NOMO-1 (cell line): ENCODE results near the gene COL1A1.

Source experiments
- DNase-seq, 2 experiments: peaks; one replicate each; lab custom pipeline; 2025; ENCODE audit not compliant: unreplicated experiment in 2 of 2; lab: John Stamatoyannopoulos, UW

Gene COL1A1

GRCh38 chr17:50201276-50201854 is at the start of gene COL1A1:
TSS of gene COL1A1 (minus strand) at chr17:50201631. CDS start at chr17:50201513, 118 bp downstream.
- DNase-seq = no peak

- no peak for DNase-seq
Measured at GRCh38 chr17:50248255-50248654, 46.8 kb upstream of the COL1A1 start.

- DNase-seq = no peak
Measured at GRCh38 chr17:50244771-50245170, 43.3 kb upstream of the COL1A1 start.

GRCh38 chr17:50241431-50241830 is 40.0 kb upstream of the COL1A1 start:
- DNase-seq = no peak

- no peak for DNase-seq
Measured at GRCh38 chr17:50240851-50241250, 39.4 kb upstream of the COL1A1 start.

GRCh38 chr17:50239937-50240336 is 38.5 kb upstream of the COL1A1 start:
- DNase-seq = no peak

- DNase-seq = peak in 1 of 2 experiments; percentile 27
Measured at GRCh38 chr17:50238601-50239280, 37.3 kb upstream of the COL1A1 start.

- no peak for DNase-seq
Measured at GRCh38 chr17:50237901-50238300, 36.5 kb upstream of the COL1A1 start.

- DNase-seq = no peak
Measured at GRCh38 chr17:50234581-50234980, 33.1 kb upstream of the COL1A1 start.

- DNase-seq = no peak
Measured at GRCh38 chr17:50225701-50226240, 24.3 kb upstream of the COL1A1 start.

GRCh38 chr17:50222922-50223321 is 21.5 kb upstream of the COL1A1 start:
- no peak for DNase-seq

- DNase-seq = peak in 1 of 2 experiments; percentile 57
Measured at GRCh38 chr17:50221864-50222545, 20.6 kb upstream of the COL1A1 start.

- DNase-seq = peak; percentile 84 to 88
Measured at GRCh38 chr17:50221266-50221863, 19.9 kb upstream of the COL1A1 start.

GRCh38 chr17:50220811-50221210 is 19.4 kb upstream of the COL1A1 start:
- DNase-seq = no peak

GRCh38 chr17:50219939-50220465 is 18.6 kb upstream of the COL1A1 start:
- no peak for DNase-seq

- no peak for DNase-seq
Measured at GRCh38 chr17:50219342-50219741, 17.9 kb upstream of the COL1A1 start.

GRCh38 chr17:50218771-50219315 is 17.4 kb upstream of the COL1A1 start:
- DNase-seq = peak in 1 of 2 experiments; percentile 44

- no peak for DNase-seq
Measured at GRCh38 chr17:50218071-50218759, 16.8 kb upstream of the COL1A1 start.

GRCh38 chr17:50217591-50217990 is 16.2 kb upstream of the COL1A1 start:
- no peak for DNase-seq
